Naive thymus-derived CD4-positive, alpha-beta T cell (primary cell): ENCODE data around the gene REEP6. TPM values are rescaled to one million over a fixed set of nuclear protein-coding genes. Genes with fewer than 3 reads are reported as not detected.
"Not testable (repeated sequence)": the region's sequence is repeated elsewhere in the genome, so short reads cannot be mapped to it uniquely, and the experiment has no call there.

Source experiments
- ATAC-seq: fragments of 150-1000 bp; cut with Tn5 transposase; 2 replicates; pipeline ENCODE4 v1.10.0; 2021; ENCODE audit warnings: mild to moderate bottlenecking, moderate library complexity
- CTCF ChIA-PET: fragments of 350-600 bp; sonication (Branson Sonifier 250); formaldehyde crosslinking; loops from one replicate; lab custom pipeline; 2021; ENCODE audit warnings: antibody characterized with exemption; lab: Charles Lee
- POLR2A ChIA-PET: fragments of 350-600 bp; sonication (Branson Sonifier 250); formaldehyde crosslinking; loops from one replicate; lab custom pipeline; 2021; ENCODE audit warnings: antibody characterized with exemption, inconsistent platforms; lab: Charles Lee
- DNase-seq, 9 donors: peaks; one replicate each; pipeline versions ENCODE4 v3.0.0 to v3.0.0-alpha.2; 2020 to 2022; ENCODE audit warnings: mixed read lengths in 1 of 9
- H3K27ac ChIP-seq: one replicate; pipeline ENCODE4 v1.7.0; 2013; ENCODE audit warnings: mild to moderate bottlenecking, low read depth, low read length, moderate library complexity
- H3K27me3 ChIP-seq, 2 donors: one replicate each; pipeline ENCODE4 v1.7.0; 2013; ENCODE audit warnings: low read length in 2 of 2, mild to moderate bottlenecking in 2 of 2, moderate library complexity in 2 of 2; ENCODE audit not compliant: control insufficient read depth in 2 of 2, insufficient read depth in 2 of 2
- H3K36me3 ChIP-seq, 3 experiments: 1 replicate in 2 of 3; 2 replicates in 1 of 3; pipeline ENCODE4 v1.7.0; 2013; ENCODE audit warnings: low read length in 3 of 3, mild to moderate bottlenecking in 3 of 3, moderate library complexity in 1 of 3; ENCODE audit not compliant: insufficient read depth in 3 of 3, control insufficient read depth in 2 of 3
- H3K4me1 ChIP-seq, 2 donors: one replicate each; pipeline ENCODE4 v1.7.0; 2013; ENCODE audit warnings: low read length in 2 of 2, mild to moderate bottlenecking in 2 of 2, moderate library complexity in 1 of 2; ENCODE audit not compliant: control insufficient read depth in 2 of 2, insufficient read depth in 2 of 2
- H3K4me3 ChIP-seq: 2 replicates; pipeline ENCODE4 v1.7.0; 2013; ENCODE audit warnings: mild to moderate bottlenecking, low read length
- H3K9me3 ChIP-seq, 3 experiments: 1 replicate in 2 of 3; 2 replicates in 1 of 3; pipeline ENCODE4 v1.7.0; 2013; ENCODE audit warnings: low read length in 3 of 3; ENCODE audit not compliant: control insufficient read depth in 2 of 3
- H3K27ac Mint-ChIP-seq, 9 donors: one replicate each; pipeline ENCODE4 v1.8.0; 2020 to 2022; ENCODE audit warnings: mixed read lengths in 9 of 9, mild to moderate bottlenecking in 8 of 9, moderate library complexity in 5 of 9, inconsistent platforms in 2 of 9
- H3K27me3 Mint-ChIP-seq, 5 donors: one replicate each; pipeline ENCODE4 v1.8.0; 2021 to 2022; ENCODE audit warnings: mixed read lengths in 5 of 5, mild to moderate bottlenecking in 1 of 5
- H3K36me3 Mint-ChIP-seq, 5 donors: one replicate each; pipeline ENCODE4 v1.8.0; 2020 to 2022; ENCODE audit warnings: mixed read lengths in 5 of 5, mild to moderate bottlenecking in 3 of 5, inconsistent platforms in 1 of 5
- H3K4me1 Mint-ChIP-seq, 7 donors: one replicate each; pipeline ENCODE4 v1.8.0; 2020 to 2022; ENCODE audit warnings: mixed read lengths in 7 of 7, mild to moderate bottlenecking in 3 of 7, inconsistent platforms in 1 of 7
- H3K4me3 Mint-ChIP-seq, 10 donors: one replicate each; pipeline ENCODE4 v1.8.0; 2020 to 2022; ENCODE audit warnings: mild to moderate bottlenecking in 10 of 10, mixed read lengths in 10 of 10, moderate library complexity in 6 of 10, inconsistent platforms in 2 of 10
- H3K9me3 Mint-ChIP-seq, 11 donors: one replicate each; pipeline ENCODE4 v1.8.0; 2020 to 2022; ENCODE audit warnings: mixed read lengths in 11 of 11, mild to moderate bottlenecking in 4 of 11, inconsistent platforms in 1 of 11, moderate library complexity in 1 of 11
- intact Hi-C, 2 donors: fragments of 100-400 bp; cut with micrococcal nuclease; formaldehyde crosslinking; loops; one replicate each; pipeline ENCODE4 v1.15.1; 2023
- polyA plus RNA-seq, 2 donors: library from polyadenylated mRNA; unstranded; fragments of 300-500 nt; fragmentation: Illumina TruSeq; gene quantifications; one replicate each; pipeline ENCODE4 v1.2.3, GENCODE V29; 2021
- total RNA-seq, 6 experiments: library from RNA in 5 of 6; stranded (reverse) in 5 of 6; gene quantifications; 1 replicate in 5 of 6; 2 replicates in 1 of 6; pipeline ENCODE4 v1.2.3 and lab custom pipeline; 2021 to 2026

REEP6 gene
- total and polyA plus RNA-seq, 7 experiments from 2014 or later, result 1.6 to 7.2 (median 5.0) TPM

DNA sequence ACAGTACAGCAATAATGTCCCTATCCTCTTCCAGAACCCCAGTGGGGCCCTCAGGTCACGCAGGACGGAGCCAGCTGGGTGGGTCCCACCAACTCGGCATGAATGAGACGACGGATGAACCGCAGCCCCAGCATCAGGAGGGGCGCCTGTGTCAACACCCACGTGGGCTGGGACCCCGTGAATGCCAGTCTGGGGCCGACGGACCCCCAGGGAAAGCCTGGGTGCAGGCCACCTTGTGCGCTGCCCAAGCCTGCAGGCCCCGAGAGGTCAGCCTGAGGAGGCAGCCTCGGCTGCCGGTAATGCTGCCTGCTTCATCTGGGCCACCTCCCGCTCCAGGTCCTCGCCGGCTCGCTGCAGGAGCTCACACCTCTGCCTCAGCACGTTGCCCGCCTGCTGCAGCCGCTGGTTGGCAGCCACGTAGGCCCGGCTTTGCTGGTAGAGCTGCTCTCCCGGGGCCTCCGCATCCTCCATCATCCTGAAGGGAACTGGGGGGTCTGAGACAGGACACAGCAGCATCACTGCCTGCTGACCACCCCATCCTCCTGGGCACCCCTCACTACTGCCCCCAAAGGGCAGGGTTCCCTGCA is 16.1 kb upstream of the REEP6 start:
- ChIA-PET POLR2A (interaction anchor here (0.6 to 1.3 kb wide), 3 partner anchors 9 to 25 kb away, joined by 3 to 5 read pairs (median 4); partner anchors contain the start of genes PCSK4 and REEP6), CTCF (interaction anchor here (0.6 kb wide), 1 partner anchor 71 kb away, joined by 4 read pairs; no protein-coding TSS in a partner anchor)
- peaks cover 11 to 36% (median 20%) of the 10 kb centered on the region in 7 donors for H3K4me1 Mint-ChIP-seq
- intact Hi-C loops, result no loop called here
- H3K9me3 Mint-ChIP-seq, result no peaks in the 10 kb centered on the region
- peaks cover 0 to 8% (median 4%) of the 10 kb centered on the region in 5 donors for H3K36me3 Mint-ChIP-seq
- no peak overlapping the region for H3K4me3 ChIP-seq
- H3K9me3 ChIP-seq, result no peaks in the 10 kb centered on the region
- no peak overlapping the region for H3K27ac Mint-ChIP-seq
- H3K27me3 ChIP-seq, result no peaks in the 10 kb centered on the region
- ATAC-seq (no peak), DNase-seq (no peak)
- H3K4me3 Mint-ChIP-seq, result peak overlapping the region in 1 of 10 donors; percentile 34
- H3K27ac ChIP-seq, result no peak overlapping the region
- peaks cover 0 to 26% (median 0%) of the 10 kb centered on the region in 3 experiments for H3K36me3 ChIP-seq
- peaks cover 0 to 19% (median 0%) of the 10 kb centered on the region in 5 donors for H3K27me3 Mint-ChIP-seq
- peaks cover 18 to 25% of the 10 kb centered on the region in 2 donors for H3K4me1 ChIP-seq

GRCh38 chr19:1475751-1476437 is 15.1 kb upstream of the REEP6 start:
- Histone ChIP-seq H3K4me1 (peaks cover 17 to 22% of the 10 kb centered on the region in 2 donors), H3K27ac (no peak overlapping the region), H3K36me3 (peaks cover 0 to 26% (median 0%) of the 10 kb centered on the region in 3 experiments), H3K9me3 (no peaks in the 10 kb centered on the region), H3K27me3 (no peaks in the 10 kb centered on the region), H3K4me3 (no peak overlapping the region)
- no peak for ATAC-seq
- Mint-ChIP-seq H3K27ac (no peak overlapping the region), H3K9me3 (no peaks in the 10 kb centered on the region), H3K4me1 (peaks cover 11 to 36% (median 26%) of the 10 kb centered on the region in 7 donors), H3K4me3 (peak overlapping the region in 1 of 10 donors; percentile 29), H3K36me3 (peaks cover 0 to 8% (median 4%) of the 10 kb centered on the region in 5 donors), H3K27me3 (peaks cover 0 to 15% (median 0%) of the 10 kb centered on the region in 5 donors)
- POLR2A ChIA-PET, result interaction anchor here (0.9 to 1.3 kb wide), 2 partner anchors 10 to 15 kb away, joined by 3 to 5 read pairs; partner anchors contain the start of genes PCSK4 and REEP6
- intact Hi-C loops, result no loop called here
- CTCF ChIA-PET, result no interaction called here
- DNase-seq, result no peak

DNA sequence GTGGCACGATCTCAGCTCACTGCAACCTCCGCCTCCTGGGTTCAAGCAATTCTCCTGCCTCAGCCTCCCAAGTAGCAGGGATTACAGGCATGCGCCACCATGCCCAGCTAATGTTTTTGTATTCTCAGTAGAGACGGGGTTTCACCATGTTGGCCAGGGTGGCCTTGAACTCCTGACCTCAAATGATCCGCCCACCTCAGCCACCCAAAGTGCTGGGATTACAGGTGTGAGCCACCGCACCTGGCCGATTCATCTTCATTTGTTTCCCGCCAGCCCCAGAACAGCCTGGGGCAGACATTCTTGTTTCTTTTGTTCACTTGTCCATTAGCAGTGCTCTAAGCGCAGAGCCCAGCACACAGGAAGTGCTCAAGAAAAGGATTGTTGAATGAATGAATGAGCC is 13.9 kb upstream of the REEP6 start:
- H3K36me3 Mint-ChIP-seq, DNase-seq, H3K27ac ChIP-seq, H3K27me3 ChIP-seq, intact Hi-C loops, ATAC-seq, CTCF ChIA-PET, H3K27me3 Mint-ChIP-seq, H3K27ac Mint-ChIP-seq, H3K9me3 ChIP-seq, H3K9me3 Mint-ChIP-seq, H3K4me3 ChIP-seq: not testable (repeated sequence)
- Mint-ChIP-seq H3K4me3 (peak overlapping the region; percentile 29 to 98 (median 50)), H3K4me1 (peaks cover 11 to 32% (median 18%) of the 10 kb centered on the region in 7 donors)
- POLR2A ChIA-PET, result interaction anchor here (0.7 to 1.1 kb wide), 2 partner anchors 8 to 14 kb away, joined by 3 to 4 read pairs; partner anchors contain the start of genes PCSK4 and REEP6
- Histone ChIP-seq H3K4me1 (peaks cover 6 to 12% of the 10 kb centered on the region in 2 donors), H3K36me3 (peaks cover 0 to 26% (median 0%) of the 10 kb centered on the region in 3 experiments)

GRCh38 chr19:1478934-1479707 is 11.9 kb upstream of the REEP6 start, which contains the start of gene C19orf25:
TSS of gene C19orf25 (minus strand) at chr19:1479215. CDS start at chr19:1478903, 312 bp downstream.
- H3K4me1 ChIP-seq, result peaks cover 6 to 12% of the 10 kb centered on the region in 2 donors
- H3K9me3 ChIP-seq, result no peaks in the 10 kb centered on the region
- ATAC-seq (peak; percentile 98), DNase-seq (peak; percentile 81 to 94 (median 88))
- Mint-ChIP-seq H3K4me1 (peaks cover 11 to 24% (median 15%) of the 10 kb centered on the region in 7 donors), H3K27ac (peak within 1 kb of the TSS; percentile 94 to 98 (median 96)), H3K36me3 (peaks cover 0 to 8% (median 4%) of the 10 kb centered on the region in 5 donors), H3K4me3 (peak within 1 kb of the TSS; percentile 96 to 100 (median 98)), H3K27me3 (peaks cover 0 to 3% (median 0%) of the 10 kb centered on the region in 5 donors), H3K9me3 (no peaks in the 10 kb centered on the region)
- POLR2A ChIA-PET, result interaction anchor here (1.1 to 1.6 kb wide), 2 partner anchors 8 to 10 kb away, joined by 3 to 5 read pairs; no protein-coding TSS in a partner anchor
- H3K4me3 ChIP-seq, result peak within 1 kb of the TSS; percentile 82
- CTCF ChIA-PET, result no interaction called here
- no peaks in the 10 kb centered on the region for H3K27me3 ChIP-seq
- intact Hi-C loops, result loop anchor here (1.0 to 2.0 kb wide), 7 partner anchors 9 to 96 kb away; partner anchors contain the start of genes PCSK4 (in 2 of the 2), RPS15 (in 2 of the 2), DAZAP1 (in 1 of the 2) and NDUFS7 (in 1 of the 2)
- H3K27ac ChIP-seq, result peak within 1 kb of the TSS; percentile 86
- H3K36me3 ChIP-seq, result peaks cover 0 to 25% (median 0%) of the 10 kb centered on the region in 3 experiments

DNA sequence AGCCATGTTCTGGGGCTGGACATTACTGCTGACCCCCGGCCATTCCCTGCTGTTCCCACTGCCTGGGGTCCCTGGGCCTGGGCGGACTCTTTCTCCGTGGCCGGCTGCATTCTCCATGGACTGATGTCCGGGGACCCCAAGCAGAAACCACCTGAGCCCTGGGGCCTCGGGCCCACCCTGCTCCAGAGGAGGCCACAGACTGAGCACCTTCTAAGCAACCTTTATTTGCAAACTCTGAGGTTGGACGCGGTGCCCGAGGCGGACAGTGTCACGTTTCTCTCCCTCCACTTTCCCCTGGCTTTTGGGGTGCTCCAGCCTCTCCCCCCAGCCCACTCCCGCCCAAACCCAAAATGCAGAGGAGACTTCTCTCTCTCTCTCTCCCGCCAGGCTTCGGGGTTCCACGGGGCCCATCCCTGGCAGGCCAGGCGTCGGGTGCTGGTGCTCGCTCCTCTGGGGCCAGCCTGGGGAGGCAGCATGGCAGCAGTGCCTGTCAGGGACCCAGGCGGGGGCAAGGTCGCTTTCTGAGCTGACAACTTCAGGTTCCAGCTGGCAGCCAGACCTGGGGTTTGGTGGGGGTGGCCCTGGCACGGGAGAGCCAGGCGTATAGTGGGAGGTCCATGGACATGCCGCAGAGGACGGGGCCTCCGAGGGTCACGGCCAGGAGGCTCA is 9.6 kb upstream of the REEP6 start:
- peaks cover 6 to 12% of the 10 kb centered on the region in 2 donors for H3K4me1 ChIP-seq
- H3K9me3 ChIP-seq, result no peaks in the 10 kb centered on the region
- intact Hi-C loops, result no loop called here

More for the DNA sequence above, 9.6 kb upstream of the REEP6 start:
- Histone ChIP-seq H3K4me3 (no peak overlapping the region), H3K27ac (no peak overlapping the region), H3K27me3 (no peaks in the 10 kb centered on the region), H3K36me3 (peaks cover 0 to 3% (median 0%) of the 10 kb centered on the region in 3 experiments)
- ChIA-PET POLR2A (no interaction called here), CTCF (no interaction called here)
- Mint-ChIP-seq H3K27me3 (peaks cover 0 to 3% (median 0%) of the 10 kb centered on the region in 5 donors), H3K4me3 (no peak overlapping the region), H3K36me3 (peaks cover 0 to 8% (median 4%) of the 10 kb centered on the region in 5 donors), H3K27ac (no peak overlapping the region), H3K9me3 (no peaks in the 10 kb centered on the region), H3K4me1 (peaks cover 11 to 22% (median 15%) of the 10 kb centered on the region in 7 donors)
- DNase-seq, result no peak
- no peak for ATAC-seq
